ENCODE data around the gene VSTM5. TPM values are rescaled to one million over a fixed set of nuclear protein-coding genes. Genes with fewer than 3 reads are reported as not detected.

VSTM5 gene
- total RNA-seq, 1 experiment from 2014 or later: not detected

DNA sequence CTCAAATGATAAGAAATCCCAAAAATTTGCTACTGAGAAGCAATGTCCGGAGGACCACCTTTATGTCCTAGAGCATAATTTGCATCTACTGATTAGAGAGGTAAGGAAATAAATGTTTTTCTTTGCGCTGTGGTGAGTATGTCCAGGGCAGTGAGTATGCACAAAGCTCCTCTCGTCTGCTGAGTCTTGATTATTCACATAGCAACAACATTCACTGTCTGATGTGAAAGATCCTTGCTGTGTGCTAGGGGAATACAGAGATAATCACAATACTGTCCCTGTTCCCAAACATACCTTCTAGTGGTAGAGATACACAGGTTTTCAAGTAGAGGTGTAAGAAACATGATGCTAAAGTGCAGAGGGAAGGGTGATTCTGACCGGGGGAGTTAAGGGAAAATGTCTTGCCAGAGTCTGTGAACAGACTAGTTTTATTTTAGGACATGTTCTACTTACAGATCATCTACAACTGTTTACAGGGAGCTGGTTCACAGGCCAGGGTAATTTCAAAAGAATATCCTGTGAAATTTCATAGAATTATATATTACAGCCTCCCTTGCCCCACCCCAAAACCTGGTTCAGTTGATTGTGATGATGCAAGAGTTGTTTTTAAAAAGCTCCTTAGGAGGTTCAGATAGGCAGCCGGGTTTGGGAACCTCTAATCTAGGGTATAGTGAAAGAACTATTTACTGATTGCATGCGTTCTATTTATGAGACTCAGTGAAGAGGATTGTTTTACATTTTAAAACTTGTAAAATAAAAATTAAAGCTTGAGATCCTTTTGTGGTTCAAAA, 53.8 kb downstream of the VSTM5 start:
- H3K27ac ChIP-seq (ENCODE audit: insufficient read length, low read depth, low read length): no peak overlapping the region

More for the DNA sequence above, 53.8 kb downstream of the VSTM5 start:
- Histone ChIP-seq H2BK20ac (ENCODE audit: low read depth, low read length, poor library complexity, severe bottlenecking) (no peak overlapping the region), H4K20me1 (ENCODE audit: control insufficient read depth, insufficient read depth, insufficient read length) (no peaks in the 10 kb centered on the region), H2BK12ac (ENCODE audit: insufficient read length, low read depth, low read length) (no peak overlapping the region), H3K27me3 (ENCODE audit: insufficient read depth, low read length) (no peaks in the 10 kb centered on the region), H4K5ac (ENCODE audit: insufficient read length, low read depth, low read length) (no peak overlapping the region), H3K23me2 (ENCODE audit: insufficient read length, low read depth, low read length, poor library complexity, severe bottlenecking) (no peaks in the 10 kb centered on the region), H3K4me1 (ENCODE audit: insufficient read depth, low read length) (no peaks in the 10 kb centered on the region), H4K8ac (replicated peaks; ENCODE audit: insufficient read length, low read depth, low read length) (no peak overlapping the region), H3K23ac (ENCODE audit: insufficient read length, low read depth, low read length) (no peak overlapping the region), H3T11ph (ENCODE audit: low read length) (no peak overlapping the region), H2AFZ (ENCODE audit: low read length) (no peak overlapping the region), H3K18ac (ENCODE audit: insufficient read length, low read depth, low read length) (no peak overlapping the region), H4K91ac (ENCODE audit: insufficient read length, low read depth, low read length) (no peak overlapping the region), H2BK120ac (ENCODE audit: low read depth, low read length, poor library complexity, severe bottlenecking) (no peak overlapping the region), H3K9me3 (ENCODE audit: control insufficient read depth, low read depth, low read length) (no peaks in the 10 kb centered on the region), H3K79me2 (ENCODE audit: insufficient read depth, low read length) (no peaks in the 10 kb centered on the region), H3K56ac (ENCODE audit: insufficient read length, low read depth, low read length) (no peak overlapping the region), H3K4me2 (ENCODE audit: insufficient read depth, insufficient read length, low read length) (no peak overlapping the region), H3K14ac (ENCODE audit: insufficient read depth, low read length) (no peak overlapping the region), H2AK5ac (ENCODE audit: insufficient read length, low read length) (no peak overlapping the region), H3K4ac (ENCODE audit: low read depth, low read length) (no peak overlapping the region), H3K79me1 (ENCODE audit: insufficient read depth, low read depth, low read length, poor library complexity, severe bottlenecking) (no peaks in the 10 kb centered on the region), H3K9ac (ENCODE audit: extremely low read depth, insufficient read length, low read length) (no peak overlapping the region), H2BK5ac (ENCODE audit: insufficient read length, low read length) (no peak overlapping the region), H2BK15ac (ENCODE audit: low read depth, low read length) (no peak overlapping the region)
- DNase-seq: no peak
- TF ChIP-seq, protein P1, sequence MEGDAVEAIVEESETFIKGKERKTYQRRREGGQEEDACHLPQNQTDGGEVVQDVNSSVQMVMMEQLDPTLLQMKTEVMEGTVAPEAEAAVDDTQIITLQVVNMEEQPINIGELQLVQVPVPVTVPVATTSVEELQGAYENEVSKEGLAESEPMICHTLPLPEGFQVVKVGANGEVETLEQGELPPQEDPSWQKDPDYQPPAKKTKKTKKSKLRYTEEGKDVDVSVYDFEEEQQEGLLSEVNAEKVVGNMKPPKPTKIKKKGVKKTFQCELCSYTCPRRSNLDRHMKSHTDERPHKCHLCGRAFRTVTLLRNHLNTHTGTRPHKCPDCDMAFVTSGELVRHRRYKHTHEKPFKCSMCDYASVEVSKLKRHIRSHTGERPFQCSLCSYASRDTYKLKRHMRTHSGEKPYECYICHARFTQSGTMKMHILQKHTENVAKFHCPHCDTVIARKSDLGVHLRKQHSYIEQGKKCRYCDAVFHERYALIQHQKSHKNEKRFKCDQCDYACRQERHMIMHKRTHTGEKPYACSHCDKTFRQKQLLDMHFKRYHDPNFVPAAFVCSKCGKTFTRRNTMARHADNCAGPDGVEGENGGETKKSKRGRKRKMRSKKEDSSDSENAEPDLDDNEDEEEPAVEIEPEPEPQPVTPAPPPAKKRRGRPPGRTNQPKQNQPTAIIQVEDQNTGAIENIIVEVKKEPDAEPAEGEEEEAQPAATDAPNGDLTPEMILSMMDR (conservative IDR thresholded peaks at IDR 0.05): no peak
- Mint-ChIP-seq H3K36me3 (ENCODE audit: insufficient read depth in 1 of 3, low read depth in 3 of 3) (peaks cover 44 to 89% (median 83%) of the 10 kb centered on the region in 3 experiments), H3K27me3 (ENCODE audit: low read depth) (no peaks in the 10 kb centered on the region), H3K9me3 (no peaks in the 10 kb centered on the region), H3K4me1 (no peaks in the 10 kb centered on the region), H3K27ac (peak overlapping the region in 1 of 3 experiments; percentile 42; a peak in 1 of 7 replicates), H3K4me3 (no peak overlapping the region)
- no CpG with 5 or more reads among the region's 6 CpGs for WGBS (ENCODE audit: extremely low coverage, insufficient read length, low lambda C conversion rate)
